GM18907 (cell line): Measurements from ENCODE around the gene UBE2V1.
"Not testable (repeated sequence)": the region's sequence is repeated elsewhere in the genome, so short reads cannot be mapped to it uniquely, and the experiment has no call there.

ENCODE experiments used
- ATAC-seq: cut with Tn5 transposase; IDR thresholded peaks from one replicate; pipeline ENCODE4 v1.9.1; 2021; ENCODE audit warnings: mild to moderate bottlenecking, moderate library complexity; ENCODE audit not compliant: unreplicated experiment

UBE2V1 gene

GRCh38 chr20:50066161-50066834, 46.7 kb downstream of the UBE2V1 start:
- ATAC-seq, result no peak

DNA sequence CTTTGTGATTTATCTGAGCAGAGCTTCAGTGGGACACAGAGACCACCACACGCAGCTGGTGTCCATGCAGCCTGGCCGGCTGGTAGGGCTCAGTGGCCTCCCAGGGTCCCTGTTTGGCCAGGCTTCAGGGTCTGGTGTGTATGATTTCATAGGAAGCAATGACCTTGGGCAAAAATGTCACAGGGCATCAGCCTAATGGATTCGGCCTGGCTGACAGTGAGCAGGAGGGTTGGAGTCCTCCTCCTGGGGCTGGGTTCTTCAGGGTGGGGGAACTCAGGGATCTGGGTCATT, 47.7 kb downstream of the UBE2V1 start:
- ATAC-seq, result no peak

DNA sequence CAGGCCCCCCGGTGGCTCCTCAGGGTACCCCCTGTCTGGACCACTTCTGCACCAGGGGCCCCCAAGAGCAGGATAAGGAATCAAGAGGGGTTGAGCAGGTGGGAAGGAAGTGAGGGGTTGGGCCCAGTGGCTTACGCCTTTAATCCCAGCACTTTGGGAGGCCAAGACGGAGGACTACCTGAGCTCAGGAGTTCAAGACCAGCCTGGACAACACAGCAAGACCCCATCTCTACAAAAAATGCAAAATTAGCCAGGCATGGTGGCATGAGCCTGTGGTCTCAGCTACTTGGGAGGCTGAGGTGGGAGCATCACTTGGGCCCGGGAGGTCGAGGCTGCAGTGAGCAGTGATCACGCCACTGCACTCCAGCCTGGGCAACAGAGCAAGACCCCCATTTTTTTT, 49.2 kb downstream of the UBE2V1 start:
- not testable (repeated sequence) for ATAC-seq

GRCh38 chr20:50062006-50062838, 50.7 kb downstream of the UBE2V1 start:
- no peak for ATAC-seq

DNA sequence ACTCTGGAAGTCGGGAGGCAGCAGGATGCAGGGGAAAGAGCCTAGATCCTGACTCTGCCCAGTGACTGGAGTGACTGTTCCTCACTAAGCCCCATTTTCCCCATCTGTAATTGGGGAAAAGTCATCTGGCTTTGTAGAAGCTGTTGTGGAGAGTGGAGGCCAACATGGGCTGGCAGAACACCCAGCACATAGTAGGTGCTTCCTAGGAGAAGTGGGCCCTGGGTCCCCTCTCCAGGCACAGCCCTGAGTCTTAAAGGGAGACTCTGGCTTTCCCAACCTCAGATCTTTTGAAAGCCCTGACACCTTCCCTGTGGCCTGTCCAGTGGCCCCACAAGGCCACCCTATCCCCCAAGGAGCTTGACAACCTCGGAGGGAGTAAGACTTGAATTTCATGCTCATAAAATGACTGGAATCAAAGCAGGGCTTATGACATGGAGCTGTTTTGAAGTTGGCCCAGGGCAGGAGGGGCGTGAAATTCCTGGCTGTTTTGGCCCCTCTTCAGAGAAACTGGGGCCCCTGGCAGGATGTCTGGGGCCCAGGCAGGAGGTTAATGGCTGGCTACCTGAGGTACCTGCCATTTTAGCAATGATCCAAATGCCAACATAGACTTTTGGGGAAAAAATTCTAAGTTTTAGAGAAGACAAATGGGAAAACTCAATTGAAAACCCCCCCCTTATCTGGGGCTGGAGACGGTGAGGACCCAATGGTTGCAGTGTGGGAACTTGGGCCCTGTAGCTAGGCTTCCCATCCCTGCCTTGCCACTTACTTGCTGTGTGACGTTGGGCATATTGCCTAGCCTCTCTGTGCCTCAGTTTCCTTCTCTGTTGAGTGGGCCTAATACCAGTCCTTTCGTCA, 51.6 kb downstream of the UBE2V1 start:
- no peak for ATAC-seq

- no peak for ATAC-seq
These were observed 54.1 kb downstream of the UBE2V1 start for GRCh38 chr20:50058662-50059402.

- ATAC-seq, result no peak
These were observed 55.3 kb downstream of the UBE2V1 start for GRCh38 chr20:50057714-50058053.

DNA sequence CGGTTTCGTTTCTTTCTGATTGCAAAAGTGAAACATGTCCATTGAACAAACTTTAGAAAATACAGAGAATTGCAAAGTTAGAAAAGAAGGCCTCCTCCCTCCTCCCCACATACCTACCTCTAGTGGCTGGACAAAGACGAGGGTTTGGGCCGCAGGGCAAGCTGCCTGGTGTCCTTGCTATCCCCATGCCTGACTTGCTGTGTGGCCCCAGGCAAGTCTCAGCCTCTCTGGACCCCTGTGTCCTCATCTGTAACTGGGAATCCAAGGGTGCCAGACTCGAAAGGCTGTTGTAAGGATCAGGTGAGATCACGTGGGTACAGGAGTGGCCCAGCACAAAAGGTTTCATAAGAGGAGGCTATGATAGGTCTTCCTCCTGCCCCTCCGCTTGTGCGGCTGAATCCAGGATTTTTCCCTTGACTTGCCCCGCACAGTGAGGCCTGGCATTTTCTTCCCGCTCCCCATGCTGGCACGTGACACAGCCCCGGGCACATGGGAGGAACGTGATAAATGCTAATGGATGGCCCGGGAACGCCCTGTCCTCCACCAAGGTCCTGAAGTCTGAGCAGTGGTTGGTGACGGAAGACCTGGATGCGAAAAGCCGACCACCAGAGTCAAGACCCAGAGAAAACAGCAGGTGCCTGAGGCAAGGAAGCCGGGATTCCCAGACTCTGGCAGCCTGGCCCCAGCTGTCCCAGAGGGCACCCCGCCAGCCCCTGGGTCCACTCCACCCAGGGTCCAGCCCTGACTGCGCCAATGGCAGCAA, 55.8 kb downstream of the UBE2V1 start:
- no peak for ATAC-seq

DNA sequence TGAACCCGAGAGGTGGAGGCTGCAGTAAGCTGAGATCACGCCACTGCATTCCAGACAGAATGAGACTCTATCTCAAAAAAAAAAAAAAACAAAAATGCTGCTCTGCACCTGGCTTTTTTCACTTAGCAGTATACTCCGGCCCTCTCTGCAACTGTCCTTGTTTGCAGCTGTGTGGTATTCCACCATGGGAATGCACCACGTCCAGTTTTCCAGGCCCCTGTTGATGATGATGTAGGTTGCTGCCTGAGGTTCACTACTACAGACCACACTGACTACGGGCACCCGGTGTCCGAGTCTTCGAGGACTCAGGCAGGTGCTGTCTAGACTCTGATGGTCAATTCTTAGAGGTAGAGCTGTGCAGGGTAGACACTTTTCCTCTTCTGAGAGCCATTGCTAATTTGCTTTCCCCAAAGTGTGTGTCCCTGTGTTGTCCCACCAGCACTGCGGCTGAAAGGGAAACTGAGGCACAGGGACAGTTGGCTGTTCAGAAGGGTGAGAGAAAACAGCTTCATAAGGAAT, 56.5 kb downstream of the UBE2V1 start:
- no peak for ATAC-seq

DNA sequence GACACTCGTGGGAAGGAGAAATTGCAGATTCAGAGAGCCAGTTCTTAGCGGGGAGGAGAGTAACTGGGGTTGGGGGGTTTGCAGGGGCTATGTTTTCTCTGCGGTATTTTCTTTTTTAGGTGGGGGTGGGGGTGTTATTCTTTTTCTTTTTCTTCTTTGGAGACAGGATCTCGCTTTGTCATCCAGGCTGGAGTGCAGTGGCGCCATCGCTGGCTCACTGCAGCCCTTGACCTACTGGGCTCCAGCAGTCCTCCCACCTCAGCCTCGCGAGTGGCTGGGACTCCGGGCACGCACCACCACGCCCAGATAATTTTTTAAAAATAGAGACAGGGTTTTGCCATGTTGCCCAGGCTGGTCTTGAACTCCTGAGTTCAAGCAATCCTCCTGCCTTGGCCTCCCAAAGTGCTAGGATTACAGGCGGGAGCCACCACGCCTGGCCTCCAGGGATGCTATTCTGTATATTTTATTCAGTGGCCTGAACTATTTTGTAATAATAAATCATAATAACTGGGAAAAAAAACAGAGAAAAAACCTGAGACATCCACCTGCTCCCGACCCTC, 57.3 kb downstream of the UBE2V1 start:
- no peak for ATAC-seq

DNA sequence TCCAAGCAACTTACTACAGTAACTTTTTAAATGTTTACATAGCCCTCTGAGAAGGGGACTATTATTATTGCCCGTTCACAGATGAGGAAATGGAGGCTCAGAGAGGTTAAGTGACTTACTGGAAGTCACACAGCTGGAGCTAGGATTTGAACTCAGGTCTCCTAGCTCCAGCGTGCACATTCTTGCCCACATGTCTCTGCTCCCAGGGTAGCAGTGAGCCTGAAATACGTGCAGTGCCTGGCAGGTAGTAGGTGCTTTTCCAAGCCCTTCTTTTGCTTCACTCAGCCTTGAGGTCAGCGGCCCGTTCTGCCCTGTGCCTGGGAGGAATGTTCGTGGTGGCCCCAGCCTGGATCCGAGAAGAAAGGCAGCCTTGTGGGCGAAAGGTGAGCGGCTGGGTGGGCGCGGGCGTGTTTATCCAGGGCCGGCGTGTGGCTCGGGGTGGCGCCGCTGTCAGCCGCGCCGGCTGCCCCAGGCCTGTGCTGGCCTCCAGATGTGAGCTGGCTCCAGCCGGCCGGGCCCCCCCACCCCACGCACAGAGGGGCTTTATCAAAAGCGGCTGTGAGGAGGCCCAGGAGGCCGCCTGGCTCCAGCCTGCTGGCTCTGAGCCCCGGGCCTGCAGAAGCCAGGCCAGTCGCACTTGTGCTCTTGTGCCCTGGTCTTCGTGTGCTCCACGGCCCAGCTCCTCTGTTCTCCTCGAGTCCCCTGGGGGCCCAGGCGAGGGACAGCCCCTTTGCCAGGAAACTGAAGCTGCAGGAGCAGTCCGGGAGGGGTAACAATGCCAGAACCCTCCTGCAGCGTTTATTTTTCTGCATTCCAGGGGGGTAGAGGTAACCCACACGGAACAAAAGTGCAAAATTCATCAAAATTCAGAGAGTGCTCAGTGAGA, 58.1 kb downstream of the UBE2V1 start:
- no peak for ATAC-seq

GRCh38 chr20:50054231-50054547, 58.8 kb downstream of the UBE2V1 start:
- ATAC-seq, result no peak

GRCh38 chr20:50053362-50054230, 59.4 kb downstream of the UBE2V1 start:
- no peak for ATAC-seq

DNA sequence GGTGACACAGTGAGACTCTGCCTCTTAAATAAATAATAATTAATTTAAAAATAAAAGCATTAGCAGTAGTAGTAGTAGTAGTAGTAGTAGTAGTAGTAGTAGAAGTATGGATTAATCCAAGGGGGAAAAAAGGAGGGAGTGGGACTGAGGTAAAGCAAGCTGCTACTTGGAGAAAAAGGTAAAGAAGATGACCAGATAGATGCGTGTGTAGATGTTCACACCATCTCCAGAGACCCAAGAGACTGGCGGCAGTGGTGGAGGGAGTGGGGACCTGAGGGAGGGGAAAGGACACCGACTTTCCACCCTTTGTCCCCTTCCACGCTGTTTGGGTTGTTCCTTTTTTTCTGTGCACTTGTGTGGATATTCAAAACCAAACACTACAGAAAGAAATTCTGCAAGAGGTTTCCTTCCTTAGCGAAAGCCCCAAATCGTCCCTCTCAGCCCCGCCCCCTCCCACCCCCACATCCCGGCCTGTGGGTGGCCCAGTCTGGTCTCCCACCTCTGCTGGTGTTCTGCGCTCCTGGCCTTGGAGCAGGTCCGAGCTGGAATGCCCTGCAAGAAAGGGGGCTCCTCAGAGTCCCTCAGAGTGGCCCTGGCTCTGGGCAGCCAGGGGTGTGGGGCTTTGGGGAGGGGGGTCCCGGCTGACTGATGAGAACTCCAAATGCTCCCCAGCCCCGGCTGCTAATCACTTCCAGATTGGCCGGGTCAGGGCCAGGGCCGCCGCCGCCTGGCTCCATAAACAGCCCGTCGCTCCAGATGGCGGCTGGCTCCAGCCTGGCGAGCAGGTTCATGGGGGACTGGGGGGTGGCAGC, 60.2 kb downstream of the UBE2V1 start:
- no peak for ATAC-seq

DNA sequence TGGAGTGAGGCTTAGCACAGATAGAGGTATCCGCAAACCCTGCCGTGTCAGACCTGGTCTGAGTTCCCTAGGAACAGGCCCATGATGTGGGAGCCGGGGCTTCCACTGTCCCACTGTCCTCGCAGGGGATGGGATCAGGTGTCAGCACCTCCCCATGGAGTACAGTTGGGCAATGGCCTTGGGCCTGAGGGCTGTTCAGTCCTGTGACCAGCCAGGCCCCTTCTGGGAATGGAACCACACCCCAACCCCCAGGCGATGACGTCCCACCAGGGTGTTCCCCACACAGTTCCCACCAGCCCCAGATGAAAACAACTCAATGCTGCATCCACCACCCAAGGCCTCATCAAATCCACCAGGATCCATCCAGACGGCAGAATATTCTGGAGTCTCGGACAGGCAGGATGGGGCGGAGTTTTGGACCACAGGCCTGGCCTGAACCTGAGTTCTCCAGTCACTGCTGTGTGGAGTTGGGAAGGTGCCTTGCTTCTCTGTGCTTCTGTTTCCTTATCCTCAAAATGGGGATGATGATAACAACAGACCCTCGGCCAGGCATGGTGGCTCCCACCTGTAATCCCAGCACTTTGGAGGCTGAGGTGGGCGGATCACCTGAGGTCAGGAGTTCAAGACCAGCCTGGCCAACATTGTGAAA, 62.2 kb downstream of the UBE2V1 start:
- no peak for ATAC-seq

- ATAC-seq, result no peak
These were observed 62.7 kb downstream of the UBE2V1 start for GRCh38 chr20:50050214-50050613.
